Measurements from ENCODE around the gene SPG11. TPM values are rescaled to one million over a fixed set of nuclear protein-coding genes. Genes with fewer than 3 reads are reported as not detected.
A peak's percentile ranks its signal among the peaks of the same experiment; 100 is the strongest.
"Not testable (repeated sequence)": the region's sequence is repeated elsewhere in the genome, so short reads cannot be mapped to it uniquely, and the experiment has no call there.

Gene SPG11
- total and polyA plus RNA-seq, 8 donors, result 72.6 to 92.5 (median 83.2) TPM

DNA sequence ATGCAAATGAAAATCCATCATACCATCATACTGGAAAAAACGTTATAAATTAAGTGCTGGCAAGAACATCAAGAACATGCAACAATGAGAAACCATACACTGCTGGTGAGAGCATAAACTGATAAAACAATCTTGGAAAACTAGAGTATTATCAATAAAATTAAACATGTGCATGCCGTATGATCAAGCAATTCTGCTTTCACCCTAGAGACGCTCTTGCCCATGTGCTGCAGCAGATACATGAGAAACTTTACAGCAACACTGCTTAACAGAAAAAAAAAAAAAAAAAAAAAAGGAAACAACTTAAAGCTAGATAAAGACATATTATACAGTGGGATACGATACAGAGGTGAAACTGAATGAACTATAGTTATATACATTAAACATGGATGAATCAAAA is 21.8 kb downstream of the SPG11 start:
- DNase-seq (no peak), ATAC-seq (no peak)
- intact Hi-C loops (cut with DNase I), result no loop called here
- no peaks in the 10 kb centered on the region for H3K27me3 ChIP-seq
- peaks cover 0 to 61% of the 10 kb centered on the region in 2 donors for H3K36me3 ChIP-seq
- TF ChIP-seq, protein P1, sequence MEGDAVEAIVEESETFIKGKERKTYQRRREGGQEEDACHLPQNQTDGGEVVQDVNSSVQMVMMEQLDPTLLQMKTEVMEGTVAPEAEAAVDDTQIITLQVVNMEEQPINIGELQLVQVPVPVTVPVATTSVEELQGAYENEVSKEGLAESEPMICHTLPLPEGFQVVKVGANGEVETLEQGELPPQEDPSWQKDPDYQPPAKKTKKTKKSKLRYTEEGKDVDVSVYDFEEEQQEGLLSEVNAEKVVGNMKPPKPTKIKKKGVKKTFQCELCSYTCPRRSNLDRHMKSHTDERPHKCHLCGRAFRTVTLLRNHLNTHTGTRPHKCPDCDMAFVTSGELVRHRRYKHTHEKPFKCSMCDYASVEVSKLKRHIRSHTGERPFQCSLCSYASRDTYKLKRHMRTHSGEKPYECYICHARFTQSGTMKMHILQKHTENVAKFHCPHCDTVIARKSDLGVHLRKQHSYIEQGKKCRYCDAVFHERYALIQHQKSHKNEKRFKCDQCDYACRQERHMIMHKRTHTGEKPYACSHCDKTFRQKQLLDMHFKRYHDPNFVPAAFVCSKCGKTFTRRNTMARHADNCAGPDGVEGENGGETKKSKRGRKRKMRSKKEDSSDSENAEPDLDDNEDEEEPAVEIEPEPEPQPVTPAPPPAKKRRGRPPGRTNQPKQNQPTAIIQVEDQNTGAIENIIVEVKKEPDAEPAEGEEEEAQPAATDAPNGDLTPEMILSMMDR (IDR thresholded peaks at IDR 0.05), result no peak
- H3K4me1 ChIP-seq, result no peaks in the 10 kb centered on the region
- H3K4me3 ChIP-seq, result no peak overlapping the region
- no peak overlapping the region for H3K27ac ChIP-seq
- no peaks in the 10 kb centered on the region for H3K9me3 ChIP-seq

DNA sequence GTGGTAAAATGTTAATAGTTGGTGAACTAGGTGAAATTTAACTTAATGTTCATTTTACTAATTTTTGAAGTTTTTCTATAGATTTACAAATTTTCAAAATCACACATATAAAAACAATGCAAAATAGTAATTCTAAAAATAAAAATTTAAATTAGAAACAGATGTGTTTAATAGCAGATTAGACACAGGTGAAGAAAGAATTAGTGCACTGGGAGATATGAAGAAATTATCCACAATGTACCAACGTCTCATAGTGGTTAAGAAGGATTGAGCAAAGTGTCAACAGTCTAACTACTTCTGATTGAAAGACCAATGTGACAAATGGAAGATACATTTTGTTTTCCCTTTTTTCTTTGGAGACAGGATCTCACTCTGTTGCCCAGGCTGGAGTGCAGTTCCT is 26.5 kb downstream of the SPG11 start:
- no peaks in the 10 kb centered on the region for H3K9me3 ChIP-seq
- TF ChIP-seq, protein P1 (IDR thresholded peaks at IDR 0.05), result no peak
- no peak overlapping the region for H3K27ac ChIP-seq
- H3K4me3 ChIP-seq, result no peak overlapping the region
- DNase-seq (no peak), ATAC-seq (no peak)
- no peaks in the 10 kb centered on the region for H3K27me3 ChIP-seq
- intact Hi-C loops (cut with DNase I), result no loop called here
- peaks cover 0 to 14% of the 10 kb centered on the region in 2 donors for H3K4me1 ChIP-seq
- peaks cover 0 to 85% of the 10 kb centered on the region in 2 donors for H3K36me3 ChIP-seq

DNA sequence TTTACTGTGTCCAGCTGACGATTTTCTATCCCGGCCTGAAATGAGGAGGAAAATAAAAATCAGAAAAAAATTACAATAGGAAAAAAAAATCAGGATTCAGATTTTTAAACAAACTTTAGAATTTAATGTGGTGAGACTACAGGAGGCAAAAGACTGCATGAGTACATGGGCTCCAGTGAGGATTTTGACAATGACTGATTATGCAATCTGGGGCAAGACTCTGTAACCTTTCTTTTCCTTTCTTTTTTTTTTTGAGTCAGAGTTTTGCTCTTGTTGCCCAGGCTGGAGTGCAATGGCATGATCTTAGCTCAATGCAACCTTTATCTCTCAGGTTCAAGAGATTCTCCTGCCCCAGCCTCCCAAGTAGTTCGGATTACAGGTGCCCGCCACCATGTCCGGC is 29.9 kb downstream of the SPG11 start:
- no peak overlapping the region for H3K4me3 ChIP-seq
- no peaks in the 10 kb centered on the region for H3K27me3 ChIP-seq
- intact Hi-C loops (cut with DNase I), result no loop called here
- TF ChIP-seq, protein P1 (IDR thresholded peaks at IDR 0.05), result no peak
- peaks cover 0 to 14% of the 10 kb centered on the region in 2 donors for H3K4me1 ChIP-seq
- peak overlapping the region in 1 of 2 donors; percentile 13 for H3K27ac ChIP-seq
- peaks cover 0 to 95% of the 10 kb centered on the region in 2 donors for H3K36me3 ChIP-seq
- H3K9me3 ChIP-seq, result no peaks in the 10 kb centered on the region
- DNase-seq, result no peak
- ATAC-seq, result peak; percentile 41

DNA sequence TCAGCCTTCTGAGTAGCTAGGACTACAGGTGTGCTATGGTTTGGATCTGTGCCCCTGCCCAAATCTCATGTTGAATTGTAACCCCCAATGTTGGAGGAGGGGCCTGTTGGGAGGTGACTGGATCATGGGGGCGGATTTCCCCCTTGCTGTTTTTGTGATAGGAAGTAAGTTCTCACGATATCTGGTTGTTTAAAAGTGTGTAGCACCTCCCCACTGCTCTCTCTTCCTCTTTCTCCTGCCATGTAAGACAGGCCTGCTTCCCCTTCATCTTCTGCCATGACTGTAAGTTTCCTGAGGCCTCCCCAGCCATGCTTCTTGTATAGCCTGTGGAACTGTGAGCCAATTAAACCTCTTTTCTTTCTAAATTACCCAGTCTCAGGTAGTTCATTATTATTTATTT is 38.2 kb downstream of the SPG11 start:
- peaks cover 5 to 100% of the 10 kb centered on the region in 2 donors for H3K36me3 ChIP-seq
- H3K9me3 ChIP-seq; H3K27me3 ChIP-seq; H3K4me1 ChIP-seq; ATAC-seq; intact Hi-C loops (cut with DNase I); DNase-seq; H3K4me3 ChIP-seq; H3K27ac ChIP-seq: not testable (repeated sequence)

DNA sequence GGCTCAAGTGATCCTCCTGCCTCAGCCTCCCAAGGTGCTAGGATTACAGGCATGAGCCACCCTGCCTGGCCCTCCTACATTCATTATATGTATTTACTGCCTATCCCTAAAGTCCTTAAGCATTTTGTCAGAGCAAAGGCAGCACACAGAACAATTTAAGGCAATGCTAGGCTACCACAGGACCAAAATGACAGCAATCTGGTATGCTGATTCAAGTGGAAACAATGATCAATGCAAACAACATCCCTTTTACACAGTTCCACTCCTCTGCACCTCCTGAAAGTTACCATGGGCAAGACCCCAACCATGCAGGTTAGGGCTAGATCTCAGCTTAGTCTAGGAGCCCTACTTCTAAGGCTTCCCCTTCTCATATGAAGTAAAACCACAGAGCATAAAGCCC is 40.3 kb downstream of the SPG11 start:
- Histone ChIP-seq H3K4me1 (no peaks in the 10 kb centered on the region), H3K4me3 (no peak overlapping the region), H3K27me3 (no peaks in the 10 kb centered on the region), H3K9me3 (no peaks in the 10 kb centered on the region), H3K27ac (no peak overlapping the region), H3K36me3 (peaks cover 5 to 100% of the 10 kb centered on the region in 2 donors)
- intact Hi-C loops (cut with DNase I), result no loop called here
- TF ChIP-seq, protein P1 (IDR thresholded peaks at IDR 0.05), result no peak
- ATAC-seq (no peak), DNase-seq (no peak)

DNA sequence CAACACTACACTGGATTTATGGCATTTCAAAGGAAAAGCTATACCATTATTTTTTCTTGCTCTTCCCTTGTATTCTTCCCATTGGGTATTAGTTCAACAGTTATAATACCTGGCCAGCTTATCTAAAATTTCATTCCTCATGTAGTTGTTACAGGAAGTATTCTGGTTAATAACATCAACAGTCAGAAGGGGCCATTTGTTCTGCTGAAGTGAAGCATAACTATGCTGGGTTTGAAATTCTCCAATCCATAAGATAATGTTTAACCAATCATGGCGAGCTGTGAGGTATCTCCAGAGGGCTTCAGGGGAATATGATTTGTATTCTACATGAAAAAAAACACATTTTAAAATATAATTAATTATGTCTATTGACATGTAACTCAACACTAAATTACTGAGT is 43.4 kb downstream of the SPG11 start:
- peaks cover 5 to 100% of the 10 kb centered on the region in 2 donors for H3K36me3 ChIP-seq
- no peak overlapping the region for H3K4me3 ChIP-seq
- intact Hi-C loops (cut with DNase I), result no loop called here
- TF ChIP-seq, protein P1 (IDR thresholded peaks at IDR 0.05), result no peak
- DNase-seq (no peak), ATAC-seq (no peak)
- no peaks in the 10 kb centered on the region for H3K27me3 ChIP-seq
- H3K9me3 ChIP-seq, result no peaks in the 10 kb centered on the region
- H3K4me1 ChIP-seq, result no peaks in the 10 kb centered on the region
- H3K27ac ChIP-seq, result no peak overlapping the region

All from left lung (tissue), 10 donors.